SK-MEL-5 (cell line): ENCODE results near the gene PDE4DIP. TPM values are rescaled to one million over a fixed set of nuclear protein-coding genes. Genes with fewer than 3 reads are reported as not detected.
"Not testable (repeated sequence)": the region's sequence is repeated elsewhere in the genome, so short reads cannot be mapped to it uniquely, and the experiment has no call there.

Source experiments
- DNase-seq: peaks from one replicate; pipeline ENCODE4 v3.0.0-alpha.2; 2016; ENCODE audit warnings: low read depth, low spot score
- in situ Hi-C: cut with HindIII; loops from 2 replicates; pipeline ENCODE4 v1.10.0; 2016; ENCODE audit warnings: low sequenced_read_pairs, high pct_unique_total_duplicates, low pct_unique_long_range_greater_than_20kb
- polyA plus RNA-seq, 2 experiments: library from polyadenylated mRNA; depleted of rRNA; stranded (reverse); fragments of >200 nt; gene quantifications; 2 replicates each; pipeline ENCODE4 v1.2.3, GENCODE V29; 2015
- total RNA-seq: library from RNA; depleted of rRNA; stranded (reverse); fragments of >200 nt; shearing (Covaris generic); gene quantifications from 2 replicates; pipeline ENCODE4 v1.2.3, GENCODE V29; 2014; rRNA removed

Gene PDE4DIP
- total RNA-seq = 31.3 and 31.7 TPM in 2 replicates
- 33.9 and 39.1 TPM in 2 replicates for polyA plus RNA-seq (2015; cell fraction: cytosol; rRNA removed)
- 51.0 and 84.9 TPM in 2 replicates for polyA plus RNA-seq (2015; cell fraction: nucleus; rRNA removed)

- in situ Hi-C loops, DNase-seq: not testable (repeated sequence)
Measured at GRCh38 chr1:148844220-148844619, at the start of gene PDE4DIP. Gene PDE4DIP, plus strand, starts transcription at chr1:148844428. Its CDS starts 347 bp downstream, at chr1:148844775.

DNA sequence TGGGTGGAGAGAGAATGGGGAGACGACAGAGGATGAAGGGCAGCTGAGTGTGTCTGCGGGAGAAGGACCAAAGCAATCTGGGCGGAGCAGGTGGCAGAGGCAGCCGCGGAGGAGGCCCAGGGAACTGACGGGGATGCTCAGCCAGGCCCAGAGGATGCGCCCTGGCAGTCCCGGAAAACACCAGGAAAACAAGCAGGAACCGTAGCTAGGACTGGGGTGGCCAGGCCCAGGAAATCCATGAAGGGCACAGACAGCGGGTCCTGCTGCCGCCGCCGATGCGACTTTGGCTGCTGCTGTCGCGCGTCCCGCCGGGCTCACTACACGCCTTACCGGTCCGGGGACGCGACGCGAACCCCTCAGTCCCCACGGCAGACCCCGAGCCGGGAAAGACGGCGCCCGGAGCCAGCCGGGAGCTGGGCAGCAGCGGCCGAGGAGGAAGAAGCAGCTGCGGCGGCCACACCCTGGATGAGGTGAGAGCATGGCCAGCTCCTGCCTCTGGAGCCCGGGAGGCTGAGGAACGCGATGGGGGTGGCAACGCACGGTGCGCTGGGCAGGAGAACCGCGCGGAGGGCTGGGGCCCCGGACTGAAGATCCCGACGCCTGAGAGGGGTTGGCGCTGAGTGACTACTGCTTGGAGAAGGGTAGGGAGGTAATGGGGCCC lies 35.8 kb upstream of the PDE4DIP start:
- DNase-seq, in situ Hi-C loops: not testable (repeated sequence)

DNA sequence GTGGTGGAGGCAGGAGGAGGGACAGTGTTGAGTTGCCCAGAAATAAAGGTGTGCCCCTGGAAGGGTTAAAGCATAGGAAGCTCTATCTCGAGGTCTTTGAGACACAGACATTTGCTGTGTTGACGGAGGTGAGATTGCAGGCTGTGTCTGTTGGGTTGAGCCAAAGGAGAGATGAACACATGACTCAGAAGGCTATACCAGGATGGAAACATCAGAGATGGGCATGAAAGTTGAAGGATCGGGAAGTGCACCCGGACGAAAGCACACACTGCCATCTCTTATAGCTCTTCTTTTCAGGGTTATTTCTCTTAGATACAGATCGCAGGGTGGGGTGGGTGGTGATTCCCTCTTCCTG lies 35.3 kb upstream of the PDE4DIP start:
- DNase-seq, in situ Hi-C loops: not testable (repeated sequence)

- DNase-seq, in situ Hi-C loops: not testable (repeated sequence)
Measured at GRCh38 chr1:148822180-148822579, 22.0 kb upstream of the PDE4DIP start.

DNA sequence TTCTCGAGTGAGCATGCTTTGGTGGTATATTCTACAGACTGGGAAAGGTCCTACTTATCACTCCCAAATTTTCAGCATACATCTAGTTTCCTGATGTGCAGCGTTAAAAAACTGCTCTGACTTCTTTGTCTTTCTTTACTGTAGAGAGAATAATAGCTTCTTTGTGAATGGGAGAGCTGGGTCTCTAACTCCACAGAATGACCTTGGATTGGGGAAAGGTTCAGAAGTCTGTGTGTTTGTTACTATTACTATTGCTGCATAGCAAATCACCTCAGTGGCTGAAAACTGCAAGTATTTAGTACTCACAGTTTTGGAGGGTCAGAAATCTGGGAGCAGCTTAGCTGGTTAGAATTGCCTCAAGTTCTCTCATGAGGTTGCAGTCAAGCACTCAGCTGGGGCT lies 20.4 kb upstream of the PDE4DIP start:
- DNase-seq, in situ Hi-C loops: not testable (repeated sequence)

- DNase-seq, in situ Hi-C loops: not testable (repeated sequence)
Measured at GRCh38 chr1:148825029-148825428, 19.2 kb upstream of the PDE4DIP start.

DNA sequence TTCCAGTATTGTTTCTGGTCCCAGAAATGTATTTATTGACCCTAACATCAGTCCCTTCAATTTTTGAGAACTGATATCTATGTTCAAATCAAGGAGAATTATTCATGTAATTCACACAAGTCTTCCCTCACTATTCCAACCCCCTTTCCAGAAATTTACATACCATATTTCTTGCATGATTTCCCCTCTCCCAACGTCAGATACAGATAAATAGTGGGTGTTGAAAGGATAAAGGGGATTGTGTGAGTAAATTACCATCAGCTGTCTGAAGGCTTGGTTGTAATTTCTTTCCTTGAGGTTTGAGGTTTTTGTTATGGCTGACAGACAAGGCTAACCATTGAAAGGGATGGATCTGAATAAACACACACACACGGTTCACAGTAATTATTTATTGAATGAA lies 15.7 kb upstream of the PDE4DIP start:
- DNase-seq, in situ Hi-C loops: not testable (repeated sequence)

DNA sequence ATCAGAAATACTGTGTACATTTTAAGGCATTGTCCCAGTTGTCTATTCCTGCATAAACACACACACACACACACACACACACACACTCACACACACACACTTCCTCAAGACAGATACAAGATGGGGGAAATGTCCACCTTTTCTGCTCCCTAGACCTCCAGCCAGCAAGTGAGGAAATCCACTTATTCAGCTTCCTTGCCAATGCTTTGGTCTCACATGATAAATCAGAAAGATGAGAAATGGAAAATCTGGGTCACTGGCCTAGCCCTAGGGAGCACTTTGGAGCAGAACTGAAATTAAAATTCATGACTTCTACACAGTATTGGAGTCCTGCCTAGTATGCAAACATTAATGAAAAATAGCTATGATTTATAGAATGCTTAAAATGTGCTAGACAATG lies 15.3 kb upstream of the PDE4DIP start:
- DNase-seq, in situ Hi-C loops: not testable (repeated sequence)

DNA sequence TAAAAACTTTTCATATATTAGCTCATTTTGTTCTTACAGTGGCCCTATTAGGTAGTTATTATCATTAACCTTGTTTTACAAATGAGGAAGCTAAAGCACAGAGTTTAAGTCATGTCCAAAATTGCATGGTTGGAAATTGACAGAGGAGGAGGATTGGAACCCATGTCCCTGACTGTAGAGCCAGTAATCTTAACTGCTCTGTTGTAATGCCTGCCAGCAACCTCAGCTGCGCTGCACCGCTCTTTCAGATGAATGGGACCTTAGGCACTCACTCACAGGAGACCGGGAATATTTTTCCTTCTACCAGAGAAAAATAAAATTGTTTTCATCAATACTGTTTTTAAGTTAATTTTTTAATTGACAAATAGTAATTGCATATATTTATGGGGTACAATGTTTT lies 14.9 kb upstream of the PDE4DIP start:
- DNase-seq, in situ Hi-C loops: not testable (repeated sequence)

- in situ Hi-C loops, DNase-seq: not testable (repeated sequence)
Measured at GRCh38 chr1:148841262-148841661, 3.0 kb upstream of the PDE4DIP start.

DNA sequence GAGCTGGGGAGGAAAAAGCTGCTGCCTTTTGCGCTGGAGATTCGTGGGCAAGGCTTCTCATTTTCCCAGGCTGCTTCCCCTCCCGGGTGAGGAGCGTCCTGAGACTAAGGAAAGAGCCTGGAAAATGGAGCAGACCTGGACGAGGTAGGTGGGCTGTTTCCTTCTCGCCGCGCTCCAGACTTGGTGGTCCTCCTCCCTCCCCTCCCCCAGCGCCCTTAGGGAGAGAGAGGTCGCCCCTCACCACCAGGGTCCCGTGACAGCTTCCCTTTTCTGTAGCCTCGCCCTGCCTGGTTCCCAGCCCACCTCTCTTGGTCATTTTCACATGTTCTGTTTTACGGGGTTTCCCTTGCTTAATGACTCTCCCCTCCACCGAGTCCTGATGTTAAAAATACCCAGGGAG lies 423 bp downstream of the PDE4DIP start:
- in situ Hi-C loops, DNase-seq: not testable (repeated sequence)

DNA sequence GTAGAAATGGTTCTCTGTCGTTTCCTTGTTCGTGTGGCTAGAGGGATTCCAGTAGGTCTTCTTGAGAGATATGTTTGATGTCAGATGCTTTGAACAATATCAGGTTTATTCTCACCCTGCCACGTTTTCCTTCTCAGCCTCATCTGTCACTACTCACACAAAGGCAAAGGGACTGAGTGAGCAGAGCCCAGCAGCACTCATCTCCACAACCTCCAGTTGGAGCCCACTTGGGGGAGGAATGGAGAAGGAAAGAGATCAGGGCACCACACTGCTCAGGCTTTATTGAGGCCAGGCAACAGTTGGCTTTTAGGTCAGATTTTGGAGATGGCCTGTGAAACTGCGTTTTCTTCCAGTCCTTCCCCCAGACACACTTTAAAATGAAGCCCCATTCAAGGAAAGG lies 840 bp downstream of the PDE4DIP start:
- DNase-seq, in situ Hi-C loops: not testable (repeated sequence)

DNA sequence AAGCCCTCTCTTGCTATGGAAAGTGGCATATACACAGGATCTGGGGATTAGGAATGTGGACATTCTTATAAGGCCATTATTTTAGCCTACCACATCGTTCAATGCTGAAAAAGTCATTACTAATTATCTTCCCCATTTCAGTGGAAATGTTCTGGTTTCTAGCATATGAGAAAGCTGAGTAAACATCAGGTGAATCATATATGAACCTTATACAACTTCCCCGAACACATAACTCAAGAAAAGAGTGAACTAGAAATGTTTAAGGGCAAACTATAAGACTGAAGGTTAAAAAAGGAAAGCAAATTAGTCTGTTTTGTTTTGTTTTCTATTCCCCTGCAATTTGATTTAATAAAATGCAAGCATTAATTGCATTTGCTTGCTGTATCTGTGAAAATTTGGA lies 6.1 kb downstream of the PDE4DIP start:
- in situ Hi-C loops, DNase-seq: not testable (repeated sequence)

DNA sequence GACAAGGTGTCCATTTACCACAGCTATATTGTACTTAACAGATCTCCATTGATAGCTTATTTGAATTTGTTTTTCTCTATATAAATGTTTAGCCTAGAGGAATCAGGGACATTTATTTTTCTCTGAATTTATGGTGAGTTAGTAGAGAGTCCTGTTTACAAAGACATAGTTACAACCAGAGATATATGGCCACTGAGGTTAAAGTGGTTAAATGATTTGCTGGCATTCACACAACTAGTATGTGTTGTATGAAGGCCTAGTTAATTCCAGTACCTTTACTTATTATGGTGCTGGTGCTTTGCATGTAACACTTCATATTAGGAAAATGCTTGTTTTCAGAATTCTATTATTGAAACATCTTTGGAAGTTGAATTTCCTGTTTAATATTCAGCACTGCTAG lies 6.6 kb downstream of the PDE4DIP start:
- in situ Hi-C loops, DNase-seq: not testable (repeated sequence)

- in situ Hi-C loops, DNase-seq: not testable (repeated sequence)
Measured at GRCh38 chr1:148851684-148852083, 7.5 kb downstream of the PDE4DIP start.

DNA sequence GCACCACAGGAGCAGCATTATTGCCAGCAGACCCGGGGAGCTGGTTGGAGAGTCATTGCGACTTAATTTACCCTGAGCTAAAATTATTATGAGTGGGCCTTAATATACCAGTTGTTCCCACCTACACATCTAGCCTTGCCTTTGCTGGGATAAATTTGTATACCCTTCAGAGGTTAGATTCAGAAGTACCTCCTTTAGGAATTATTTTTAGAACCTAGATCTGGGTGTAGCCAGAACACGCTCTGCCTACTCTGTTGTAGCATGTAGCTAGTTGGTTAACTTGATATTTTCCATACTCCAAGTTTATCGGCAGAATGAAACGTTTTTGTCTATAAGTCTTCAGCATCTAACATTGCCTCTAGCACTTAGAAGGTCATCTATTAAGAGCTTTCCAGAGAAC lies 9.1 kb downstream of the PDE4DIP start:
- DNase-seq, in situ Hi-C loops: not testable (repeated sequence)

DNA sequence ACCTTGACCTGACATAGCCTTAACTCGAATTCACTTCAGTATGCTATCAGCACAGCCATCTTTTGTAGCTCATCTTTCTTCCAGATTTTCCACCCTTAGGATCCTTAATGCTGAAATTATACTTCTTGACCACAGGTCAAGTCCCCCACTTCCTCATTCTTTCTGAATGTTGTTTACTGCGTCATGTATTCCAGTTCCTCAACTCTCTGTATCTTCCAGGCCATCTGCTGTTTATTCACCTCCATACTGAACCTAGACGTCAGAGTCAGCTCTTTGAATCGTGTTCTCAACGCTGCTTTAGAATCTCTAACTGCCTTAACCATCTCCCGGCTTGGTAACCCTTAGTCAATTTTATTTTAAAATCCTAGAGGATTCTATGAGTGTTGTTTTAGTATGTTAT lies 9.8 kb downstream of the PDE4DIP start:
- in situ Hi-C loops = not testable (repeated sequence)

DNA sequence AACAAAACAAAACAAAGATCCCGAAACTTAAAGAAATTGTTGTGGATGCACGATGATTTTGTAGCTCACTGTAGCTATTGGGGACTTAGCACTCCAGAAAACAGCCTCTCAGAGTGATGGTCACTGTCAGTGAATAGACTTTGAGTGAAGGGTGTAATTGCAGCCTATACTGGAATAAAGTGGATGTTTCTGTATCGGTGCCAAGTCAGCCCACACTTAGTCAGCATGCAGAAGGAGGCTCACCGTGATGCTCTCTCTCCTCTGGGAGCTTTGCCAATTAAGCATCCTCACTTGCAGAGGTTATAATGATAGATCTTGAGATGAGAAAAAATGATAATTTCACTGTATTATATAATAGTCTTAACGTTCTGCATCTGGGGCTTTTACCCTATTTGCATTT lies 11.1 kb downstream of the PDE4DIP start:
- DNase-seq, in situ Hi-C loops: not testable (repeated sequence)

More for the DNA sequence above, 9.8 kb downstream of the PDE4DIP start:
- DNase-seq = not testable (repeated sequence)

- in situ Hi-C loops, DNase-seq: not testable (repeated sequence)
Measured at GRCh38 chr1:148860049-148860448, 15.8 kb downstream of the PDE4DIP start.
